DMS53 treated with DMSO at 0.1 percent for 48 hours (cell line): Measurements from ENCODE around the gene NRXN3.

Source experiments
- DNase-seq: peaks from one replicate; lab custom pipeline; 2025; ENCODE audit not compliant: unreplicated experiment; lab: John Stamatoyannopoulos, UW

The NRXN3 gene

DNA sequence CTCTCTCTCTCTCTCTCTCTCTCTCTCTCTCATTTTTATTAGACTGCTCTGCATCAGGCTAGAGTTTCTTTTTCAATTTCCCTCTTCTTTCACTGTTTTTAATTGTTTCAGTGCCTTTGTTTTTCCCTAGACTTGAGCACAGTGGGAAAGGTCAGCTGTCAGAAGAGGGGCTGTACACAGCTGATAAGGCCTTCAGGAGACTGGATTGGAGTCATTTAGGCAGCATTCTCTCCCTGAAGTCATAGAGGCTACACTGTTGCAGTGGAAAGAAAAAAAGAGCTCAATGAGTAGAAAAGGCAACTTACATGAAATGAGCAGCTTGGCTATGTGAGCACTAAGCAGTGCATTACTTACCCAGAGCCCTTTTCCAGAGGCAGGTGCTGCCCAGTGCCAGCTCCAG lies 456.9 kb downstream of the NRXN3 start:
- no peak for DNase-seq

DNA sequence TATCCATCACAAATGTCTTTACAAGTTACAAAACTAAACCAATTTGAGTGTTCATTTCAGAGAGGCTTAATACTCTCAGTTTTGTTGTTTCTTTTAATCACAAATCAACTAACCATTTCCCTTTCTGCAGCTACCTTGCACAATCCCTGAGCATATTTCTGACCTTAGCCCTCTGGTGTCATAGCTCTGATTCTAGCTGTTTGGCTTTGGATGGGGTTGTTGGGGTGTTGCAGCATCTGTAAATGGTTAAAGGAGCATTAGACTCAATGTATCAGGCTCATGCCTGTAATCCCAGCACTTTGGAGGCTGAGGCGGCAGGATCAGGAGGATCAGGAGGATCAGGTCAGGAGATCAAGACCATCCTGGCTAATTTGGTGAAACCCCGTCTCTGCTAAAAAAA lies 461.4 kb downstream of the NRXN3 start:
- DNase-seq: no peak

DNA sequence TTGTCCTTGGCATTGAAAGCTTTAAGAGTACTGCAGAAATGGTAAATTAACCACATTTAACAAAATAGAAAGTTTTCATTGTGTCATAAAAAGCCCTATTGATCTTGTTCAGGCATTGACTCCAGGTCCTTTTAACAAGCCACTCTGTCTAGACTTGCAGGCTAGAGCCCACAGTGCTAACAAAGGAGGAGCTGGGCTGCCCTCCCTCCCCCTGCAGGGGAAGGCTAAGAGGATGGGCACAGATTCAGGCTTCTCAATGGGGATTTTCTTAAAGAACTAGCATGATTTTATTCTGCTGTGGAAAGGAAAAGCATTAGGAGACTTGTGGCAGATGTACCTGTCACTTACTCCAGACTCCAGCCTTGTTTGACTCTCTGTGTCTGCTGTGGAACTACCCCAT lies 463.6 kb downstream of the NRXN3 start:
- DNase-seq: no peak

DNA sequence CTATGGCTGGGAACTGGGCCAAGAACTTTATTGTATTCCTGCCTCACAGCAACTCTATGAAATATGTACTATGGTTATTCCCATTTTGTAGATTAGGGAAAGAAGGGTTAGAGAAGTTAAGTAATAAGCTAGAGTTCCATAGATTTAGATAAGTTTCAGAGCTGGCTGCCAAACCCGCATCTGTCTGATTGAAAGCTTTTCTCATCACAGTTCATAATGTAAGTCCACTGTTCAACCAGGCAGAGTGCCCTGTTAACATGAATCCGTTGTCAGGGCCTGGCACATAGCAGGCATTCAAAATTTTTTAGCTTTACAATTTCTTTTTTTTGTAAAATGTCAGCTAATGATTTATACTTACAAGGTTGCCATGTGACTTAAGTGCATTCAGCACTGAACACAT lies 467.3 kb downstream of the NRXN3 start:
- no peak for DNase-seq

DNA sequence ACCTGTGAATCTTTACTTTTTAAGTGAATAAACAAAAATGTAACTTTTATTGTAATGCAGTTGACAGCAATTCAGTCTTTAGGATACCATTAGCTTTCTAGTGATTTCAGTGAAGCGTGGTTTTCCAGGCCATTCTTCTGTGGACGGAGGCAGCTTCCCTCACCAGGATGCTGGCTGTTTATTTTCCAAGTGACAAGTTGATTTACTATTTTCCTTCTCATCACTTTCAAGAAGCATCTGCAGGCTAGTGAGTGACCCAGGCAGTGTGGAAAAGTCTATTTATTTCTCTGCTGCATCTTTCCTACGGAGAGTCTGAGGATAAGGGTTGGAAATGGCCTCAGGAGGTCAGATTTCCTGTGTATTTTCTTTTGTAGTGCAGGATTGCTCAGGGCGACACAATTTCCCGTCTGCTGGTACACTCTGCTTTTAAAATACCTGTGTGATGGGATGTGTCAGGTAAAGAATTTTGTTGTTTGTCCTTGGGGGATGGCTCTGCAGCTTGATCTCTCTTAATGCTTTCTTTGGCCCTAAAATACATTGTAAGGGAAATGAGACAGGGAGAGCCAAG lies 467.8 kb downstream of the NRXN3 start:
- no peak for DNase-seq

DNA sequence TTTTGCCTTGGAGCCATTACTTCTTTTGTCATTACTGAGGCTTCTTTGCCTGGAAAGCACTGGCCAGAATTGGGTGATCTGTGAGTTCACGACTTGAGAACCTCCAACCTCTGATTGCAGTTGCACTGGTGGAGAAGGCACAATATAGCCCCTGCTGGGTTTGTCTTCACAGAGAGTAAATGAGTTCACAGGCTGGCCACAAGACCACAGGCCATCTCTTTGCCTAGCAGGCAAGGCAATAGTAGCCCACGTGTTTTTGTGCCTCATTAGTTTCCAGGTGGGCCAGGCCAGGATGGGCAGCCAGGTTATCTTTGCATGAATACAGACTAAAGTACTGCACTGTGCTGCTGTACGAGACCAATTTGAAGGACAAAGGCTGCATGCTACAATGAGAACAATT lies 468.8 kb downstream of the NRXN3 start:
- DNase-seq: no peak

DNA sequence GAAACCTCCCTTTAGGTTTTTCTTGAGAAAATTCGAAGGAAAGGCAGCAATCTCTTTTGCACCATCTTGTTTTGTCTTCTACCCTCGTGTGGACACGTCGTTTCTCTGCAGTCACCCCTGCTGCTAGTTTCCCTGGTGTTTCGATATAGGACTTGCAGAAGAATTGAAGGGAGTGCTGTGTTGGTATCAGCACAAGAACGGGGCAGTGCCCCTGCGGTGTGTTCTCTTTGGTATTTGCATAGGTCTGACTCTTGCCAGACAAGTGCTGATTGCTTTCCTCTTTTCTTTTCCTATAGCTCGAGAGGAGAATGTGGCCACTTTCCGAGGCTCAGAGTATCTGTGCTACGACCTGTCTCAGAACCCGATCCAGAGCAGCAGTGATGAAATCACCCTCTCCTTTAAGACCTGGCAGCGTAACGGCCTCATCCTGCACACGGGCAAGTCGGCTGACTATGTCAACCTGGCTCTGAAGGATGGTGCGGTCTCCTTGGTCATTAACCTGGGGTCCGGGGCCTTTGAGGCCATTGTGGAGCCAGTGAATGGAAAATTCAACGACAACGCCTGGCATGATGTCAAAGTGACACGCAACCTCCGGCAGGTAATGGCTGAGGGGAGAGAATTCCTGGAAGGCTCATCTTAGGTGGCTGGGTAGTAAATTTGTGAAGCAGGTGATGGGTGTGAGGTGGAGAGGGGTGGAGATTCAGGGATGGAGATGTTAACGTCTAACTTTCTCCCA lies 474.8 kb downstream of the NRXN3 start:
- DNase-seq: no peak

DNA sequence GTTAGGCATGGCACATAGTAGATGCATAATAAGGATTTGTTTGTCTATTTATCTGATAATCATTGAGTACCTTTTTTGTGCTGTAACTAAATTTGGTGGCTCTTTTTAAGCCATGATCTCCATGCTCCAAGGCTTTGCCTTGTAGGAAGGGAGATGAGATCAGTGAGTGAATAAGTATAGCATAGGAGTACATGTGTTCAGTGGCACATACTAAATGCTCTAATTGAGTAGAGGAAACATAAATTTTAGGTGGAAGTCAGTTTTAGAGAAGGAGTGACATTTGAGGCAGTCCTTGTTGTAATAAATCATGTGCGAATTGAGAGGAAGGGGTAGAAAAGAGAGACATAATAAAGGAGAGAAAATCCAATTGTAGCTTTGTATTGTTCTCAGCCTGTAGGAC lies 482.6 kb downstream of the NRXN3 start:
- DNase-seq: no peak

DNA sequence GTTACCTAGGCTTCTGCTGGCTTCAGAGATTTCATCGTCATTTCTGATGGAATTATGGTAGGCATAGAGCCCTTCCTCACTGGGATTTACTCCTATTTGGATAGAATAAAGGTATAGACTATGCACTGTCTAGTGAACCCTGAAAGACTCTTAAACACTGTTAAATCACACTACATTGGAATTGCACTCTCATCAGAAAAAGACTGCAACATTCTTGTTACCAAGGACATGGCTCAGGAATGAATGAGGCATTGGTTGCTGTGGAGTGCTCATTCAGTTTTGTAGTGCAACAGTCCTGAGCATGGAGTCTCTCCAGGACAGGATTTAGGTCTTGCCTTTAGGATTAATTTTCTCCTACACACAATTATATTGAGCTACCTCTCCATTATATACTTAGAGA lies 483.0 kb downstream of the NRXN3 start:
- no peak for DNase-seq

DNA sequence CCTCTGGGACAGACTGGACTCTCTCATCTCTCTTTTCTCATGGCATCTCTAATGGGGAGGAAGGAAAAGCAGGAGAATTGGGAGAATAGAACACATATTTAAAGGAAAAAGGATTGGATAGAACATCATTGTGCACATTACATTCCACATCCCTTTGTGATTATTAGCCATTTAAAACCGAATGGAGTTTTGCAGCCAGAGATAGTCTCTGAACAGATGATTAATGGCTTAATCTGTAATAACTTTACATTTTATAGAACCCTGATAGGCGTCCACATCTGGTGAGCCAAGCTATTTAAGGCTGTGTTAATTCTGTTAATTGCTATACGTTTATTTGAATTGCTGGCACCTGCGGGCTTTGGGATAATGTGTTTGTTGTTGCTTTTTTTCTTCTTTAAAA lies 487.3 kb downstream of the NRXN3 start:
- DNase-seq: no peak

DNA sequence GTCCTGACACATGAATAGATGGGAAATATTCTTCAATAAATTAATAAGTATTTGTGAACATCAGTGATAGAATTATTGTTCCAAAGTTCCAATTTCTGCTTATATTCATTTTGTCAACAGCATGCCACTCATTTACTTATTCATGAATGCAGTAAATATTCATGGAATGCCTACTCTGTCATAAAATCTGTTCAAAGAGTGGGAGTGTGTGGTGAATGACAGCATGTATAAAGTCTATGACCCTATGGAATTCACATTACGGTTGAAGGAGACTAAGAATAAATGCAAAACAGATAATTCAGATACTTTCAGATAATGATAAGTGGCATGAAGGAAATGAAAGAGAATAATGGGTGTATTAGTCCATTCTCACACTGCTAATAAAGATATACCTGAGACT lies 494.7 kb downstream of the NRXN3 start:
- DNase-seq: no peak

DNA sequence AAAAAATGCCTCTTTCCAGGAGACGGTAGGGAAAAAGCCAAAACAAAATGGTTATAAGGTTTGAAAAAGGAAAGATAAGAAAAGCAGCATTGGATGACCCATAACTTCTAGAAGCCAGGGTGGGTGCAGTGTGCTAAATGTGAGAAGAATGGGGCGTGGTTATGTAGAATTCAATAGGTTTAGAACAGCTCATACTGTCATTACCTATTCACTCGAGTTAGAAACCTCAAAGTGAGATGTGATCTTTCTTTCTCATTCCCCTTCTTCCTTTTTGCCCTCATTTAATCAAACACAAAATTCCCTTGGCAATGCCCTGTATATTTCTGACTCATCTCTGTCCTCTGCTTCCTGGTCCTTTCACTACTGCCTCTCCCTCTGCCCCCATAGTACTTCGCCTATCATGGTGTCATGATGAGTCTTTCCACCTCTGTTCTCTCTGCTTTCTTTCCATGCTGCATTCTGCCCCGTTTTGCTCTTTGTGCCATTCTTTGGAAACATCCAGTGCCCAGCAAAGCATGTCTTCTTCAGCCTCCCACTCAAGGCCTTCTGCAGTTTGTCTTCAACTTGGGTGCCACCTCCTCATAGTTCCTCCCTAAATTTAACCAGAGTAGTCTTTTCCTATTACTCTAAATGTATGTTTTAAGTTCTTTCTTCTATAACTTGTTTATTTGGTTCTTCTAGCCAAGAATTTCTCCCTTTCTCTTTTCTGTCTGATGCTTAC lies 496.3 kb downstream of the NRXN3 start:
- DNase-seq: no peak

DNA sequence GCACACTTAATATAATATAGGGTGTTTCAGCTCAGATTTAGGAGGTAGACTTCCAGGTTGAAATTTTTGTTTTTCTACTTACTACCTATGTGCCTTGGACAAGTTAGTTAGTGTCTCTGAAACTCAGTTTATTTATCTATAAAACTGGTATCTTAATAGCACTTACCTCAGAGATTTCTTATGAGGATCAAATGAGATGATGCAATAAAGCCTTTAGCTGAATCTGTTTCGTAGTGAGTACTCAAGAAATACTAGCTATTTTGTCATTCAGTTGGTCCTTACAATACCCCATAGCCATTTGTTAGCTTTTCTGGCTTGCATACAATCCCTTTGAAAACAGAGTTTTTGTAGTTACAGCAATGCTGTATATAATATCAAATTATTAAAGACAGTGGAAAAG lies 497.0 kb downstream of the NRXN3 start:
- no peak for DNase-seq

DNA sequence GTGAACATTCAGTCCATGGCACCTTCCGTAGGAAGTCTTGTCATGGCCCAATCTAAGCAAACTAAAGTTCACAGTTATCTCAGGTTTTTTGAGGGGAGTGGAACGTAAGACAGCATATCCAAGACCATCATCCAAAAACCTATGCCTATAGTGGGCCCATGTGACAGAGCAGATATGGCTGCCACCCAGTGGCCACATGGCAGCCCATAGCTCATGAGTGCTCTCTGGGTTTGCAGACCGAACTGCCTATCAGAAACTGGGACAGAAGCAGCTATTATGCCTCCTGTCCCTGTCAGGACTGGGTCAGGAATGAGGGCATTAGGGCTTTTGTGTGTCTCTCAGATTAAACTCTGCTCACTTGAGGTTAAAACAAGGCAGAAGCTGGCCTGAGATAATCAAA lies 503.7 kb downstream of the NRXN3 start:
- no peak for DNase-seq

DNA sequence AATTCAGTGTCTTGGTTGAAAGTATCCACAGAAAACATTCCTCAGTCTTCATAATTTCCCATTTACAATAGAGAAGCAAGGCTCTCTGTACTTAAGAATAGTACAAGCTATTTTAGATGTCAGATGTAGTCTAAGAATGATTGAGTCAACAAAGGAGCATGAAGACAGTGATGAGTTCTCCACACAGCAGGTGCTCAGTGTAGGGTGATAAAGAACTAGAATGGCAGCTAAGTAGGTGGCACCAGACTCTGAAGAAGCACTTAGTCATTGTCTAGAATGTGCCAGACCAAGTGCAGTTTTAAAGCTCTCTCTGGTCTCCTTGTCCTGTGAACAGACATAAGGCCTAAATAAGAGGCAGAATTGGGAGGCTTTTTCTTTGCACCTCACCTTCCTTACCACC lies 504.6 kb downstream of the NRXN3 start:
- DNase-seq: no peak

DNA sequence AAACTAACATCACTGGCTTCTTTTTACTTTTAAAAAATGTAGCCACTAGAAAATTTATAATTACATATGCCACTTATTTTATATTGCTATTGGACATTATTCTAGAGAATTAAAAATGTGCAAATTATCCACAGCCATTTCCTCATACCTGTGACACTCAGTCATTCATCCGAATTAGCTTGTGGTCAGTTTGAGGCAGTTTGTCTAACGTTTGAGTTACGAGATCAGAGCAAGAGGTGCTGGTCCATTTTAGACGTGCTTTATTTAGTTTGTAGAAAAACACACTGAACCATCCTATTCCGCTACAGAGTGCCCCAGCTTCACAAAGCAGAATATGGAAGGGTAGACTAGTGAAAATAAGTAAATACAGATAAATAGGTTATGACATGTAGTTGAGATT lies 513.0 kb downstream of the NRXN3 start:
- DNase-seq: no peak

DNA sequence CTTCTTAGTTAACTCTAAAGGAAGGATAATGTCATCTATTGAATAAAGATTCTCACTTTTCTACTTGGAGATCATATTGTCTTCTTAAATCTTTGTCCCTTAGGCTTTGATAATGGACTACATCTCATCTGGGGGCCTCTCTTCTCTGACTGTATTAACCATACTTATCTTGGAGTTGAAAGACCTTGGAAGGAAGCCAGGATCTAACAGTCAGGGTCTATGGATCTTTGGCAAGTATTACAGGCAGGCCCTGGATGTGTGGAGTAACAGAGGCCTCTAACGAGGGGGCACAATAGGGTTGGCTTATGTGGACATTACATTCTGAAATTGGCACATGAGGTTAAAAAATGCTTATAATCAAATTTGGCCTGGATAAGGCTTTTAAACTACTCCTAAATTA lies 513.8 kb downstream of the NRXN3 start:
- no peak for DNase-seq

DNA sequence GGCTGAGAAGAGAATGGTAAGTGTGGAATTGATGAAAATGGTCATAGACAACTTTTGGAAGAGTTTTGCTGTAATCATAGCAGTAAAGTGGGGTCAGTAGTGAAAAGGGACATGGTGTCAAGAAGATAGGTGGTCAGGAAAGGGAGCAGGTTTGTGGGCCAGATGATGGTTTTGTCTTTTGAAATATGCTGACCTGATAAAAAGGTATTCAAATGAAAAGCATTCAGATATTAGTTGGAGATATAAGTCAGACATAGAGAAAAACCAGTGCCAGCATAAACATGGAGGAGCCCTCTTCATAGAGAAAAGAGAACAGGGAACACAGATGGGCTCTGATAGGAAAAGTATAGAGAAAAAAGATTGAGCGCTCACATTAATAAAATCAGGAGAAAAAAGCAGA lies 518.3 kb downstream of the NRXN3 start:
- no peak for DNase-seq

DNA sequence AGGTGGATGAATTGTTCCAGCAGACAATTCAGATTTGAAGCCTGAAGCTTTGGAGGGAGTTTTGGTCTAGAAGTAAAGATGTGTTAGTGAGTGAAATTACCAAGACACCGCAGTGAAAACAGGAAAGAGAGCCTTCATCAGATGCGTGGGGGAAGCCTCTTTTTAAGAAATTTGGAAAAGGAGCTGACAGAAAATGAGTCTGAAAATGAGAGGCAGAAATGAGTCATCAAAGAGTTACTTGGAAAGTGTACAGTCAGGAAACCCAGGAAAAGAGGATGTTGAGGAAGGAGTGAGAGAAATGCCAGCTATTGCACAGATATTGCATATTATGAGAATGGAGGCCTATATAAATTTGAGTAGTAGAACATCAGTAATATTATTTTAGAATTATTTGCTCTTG lies 520.7 kb downstream of the NRXN3 start:
- no peak for DNase-seq

DNA sequence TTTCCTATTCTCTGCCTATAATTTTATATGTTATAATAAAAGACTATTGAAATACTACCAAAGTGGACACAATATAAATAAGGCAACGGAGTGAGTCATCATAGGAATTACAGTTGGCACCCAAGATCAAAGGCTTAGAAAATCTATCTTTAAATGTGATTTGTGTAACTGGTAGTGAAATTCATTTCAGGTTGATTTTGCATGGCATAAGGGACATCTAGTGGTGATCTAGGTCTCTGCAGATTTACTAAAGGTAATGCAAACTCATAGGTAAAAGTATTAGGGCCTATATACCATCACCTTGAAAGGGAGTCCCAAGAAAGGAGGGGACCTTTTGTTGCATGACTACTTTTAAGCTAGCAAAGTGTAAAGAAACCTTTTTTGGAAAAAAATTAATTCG lies 527.2 kb downstream of the NRXN3 start:
- peak; percentile 56 for DNase-seq

DNA sequence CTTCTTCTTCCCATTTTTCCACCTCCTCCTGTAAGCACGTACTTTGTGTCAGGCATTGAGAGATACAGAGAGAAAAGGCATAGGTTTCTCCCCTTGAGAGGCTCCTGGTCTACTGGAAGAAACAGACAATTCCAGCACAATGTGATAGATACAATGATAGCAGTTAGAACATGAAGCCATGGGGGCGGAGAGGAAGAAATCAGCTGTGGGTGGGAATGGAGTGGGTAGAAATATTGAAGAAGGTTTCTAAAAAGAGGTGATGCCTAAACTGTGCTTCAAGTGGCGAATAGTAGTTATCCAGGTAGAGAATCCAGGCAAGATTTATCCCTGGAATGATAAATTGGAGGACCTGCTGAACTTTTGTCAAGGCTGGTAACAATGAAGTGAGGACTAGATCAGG lies 528.8 kb downstream of the NRXN3 start:
- no peak for DNase-seq

DNA sequence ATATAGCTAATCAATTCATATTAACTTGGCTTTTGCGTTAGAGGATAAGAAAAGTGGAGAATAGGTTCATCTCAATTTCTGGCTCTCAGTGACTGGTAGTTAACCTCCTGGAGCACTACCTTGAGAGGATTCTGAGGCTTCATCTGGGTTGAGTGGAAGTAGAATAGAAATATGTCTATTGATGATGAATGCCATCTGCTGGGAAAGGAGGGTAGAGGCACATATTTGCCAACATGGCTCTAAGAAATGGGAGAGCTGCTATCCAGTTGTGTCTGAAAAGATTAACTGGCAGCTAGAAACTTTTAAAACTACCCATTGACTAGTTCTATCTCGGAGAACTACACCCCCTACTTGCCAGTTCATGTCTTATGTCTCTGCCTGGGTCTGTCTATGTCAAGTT lies 530.1 kb downstream of the NRXN3 start:
- DNase-seq: no peak

DNA sequence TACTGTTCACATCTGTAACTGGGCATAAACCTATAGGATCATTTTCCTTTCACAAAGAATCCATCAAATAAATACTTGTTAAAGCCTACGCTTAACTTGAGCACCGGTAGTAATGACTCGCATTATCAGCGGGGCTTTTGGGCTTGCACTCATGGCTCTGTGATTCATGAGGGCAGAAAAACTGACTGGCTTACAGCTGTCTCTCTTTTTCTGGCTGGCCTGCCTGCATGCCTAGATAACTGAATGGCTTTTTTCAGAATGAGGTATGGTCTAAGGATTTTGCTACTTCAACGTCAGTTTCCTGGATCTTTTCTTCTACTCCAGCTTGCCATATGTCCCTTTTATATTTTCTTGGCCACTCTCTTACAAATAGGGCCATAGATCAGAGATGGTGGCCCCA lies 531.1 kb downstream of the NRXN3 start:
- DNase-seq: no peak
